ENCODE measurements around the gene PTGES2. TPM values are rescaled to one million over a fixed set of nuclear protein-coding genes. Genes with fewer than 3 reads are reported as not detected.
A peak's percentile ranks its signal among the peaks of the same experiment; 100 is the strongest.
"Not testable (repeated sequence)": the region's sequence is repeated elsewhere in the genome, so short reads cannot be mapped to it uniquely, and the experiment has no call there.

The PTGES2 gene
- total RNA-seq, 2 donors from 2014 or later, result 15.3 to 32.3 TPM

DNA sequence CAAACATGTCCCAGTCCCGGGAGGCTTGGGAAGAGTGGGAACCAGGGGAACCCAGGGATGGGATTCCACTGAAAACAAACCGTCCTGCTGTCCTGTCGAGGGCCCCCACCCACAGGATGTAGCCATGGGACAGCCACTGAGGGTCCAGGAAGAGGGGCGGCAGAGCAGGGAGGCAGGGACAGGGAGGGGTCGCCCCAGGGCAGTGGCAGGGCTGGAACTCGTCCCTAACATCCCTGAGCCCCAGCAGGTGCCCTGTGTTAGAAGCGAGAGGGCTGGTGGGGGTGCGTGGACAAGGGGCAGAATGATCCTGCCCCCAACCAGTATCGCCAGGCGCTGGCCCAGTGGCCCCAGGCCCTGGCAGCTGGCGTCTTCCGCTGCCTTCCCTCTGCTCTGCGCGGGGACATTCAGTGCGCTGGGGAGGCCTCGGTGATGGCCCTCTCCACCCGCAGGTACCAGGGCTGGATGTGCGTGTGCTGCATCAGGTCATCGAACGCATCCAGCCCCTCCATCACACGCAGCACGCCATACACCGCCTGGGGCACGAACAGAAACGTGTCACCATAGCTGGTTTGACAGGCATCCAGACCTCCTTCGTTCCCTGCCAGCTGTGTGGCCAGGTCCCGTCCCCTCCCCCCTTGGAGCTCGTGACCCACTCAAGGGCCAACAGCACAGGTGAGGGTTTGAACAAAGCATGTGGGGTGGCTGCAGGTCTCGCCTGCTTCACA lies 6.6 kb downstream of the PTGES2 start:
- no peaks in the 10 kb centered on the region for H3K27me3 Mint-ChIP-seq
- ATAC-seq (replicated peaks), result no peak
- H3K9me3 Mint-ChIP-seq, result no peaks in the 10 kb centered on the region
- H3K36me3 Mint-ChIP-seq (ENCODE audit: low read depth), result peaks cover 28% of the 10 kb centered on the region
- H3K4me1 Mint-ChIP-seq, result peaks cover 15% of the 10 kb centered on the region
- H3K27ac Mint-ChIP-seq, result no peak overlapping the region
- H3K4me3 Mint-ChIP-seq, result no peak overlapping the region

DNA sequence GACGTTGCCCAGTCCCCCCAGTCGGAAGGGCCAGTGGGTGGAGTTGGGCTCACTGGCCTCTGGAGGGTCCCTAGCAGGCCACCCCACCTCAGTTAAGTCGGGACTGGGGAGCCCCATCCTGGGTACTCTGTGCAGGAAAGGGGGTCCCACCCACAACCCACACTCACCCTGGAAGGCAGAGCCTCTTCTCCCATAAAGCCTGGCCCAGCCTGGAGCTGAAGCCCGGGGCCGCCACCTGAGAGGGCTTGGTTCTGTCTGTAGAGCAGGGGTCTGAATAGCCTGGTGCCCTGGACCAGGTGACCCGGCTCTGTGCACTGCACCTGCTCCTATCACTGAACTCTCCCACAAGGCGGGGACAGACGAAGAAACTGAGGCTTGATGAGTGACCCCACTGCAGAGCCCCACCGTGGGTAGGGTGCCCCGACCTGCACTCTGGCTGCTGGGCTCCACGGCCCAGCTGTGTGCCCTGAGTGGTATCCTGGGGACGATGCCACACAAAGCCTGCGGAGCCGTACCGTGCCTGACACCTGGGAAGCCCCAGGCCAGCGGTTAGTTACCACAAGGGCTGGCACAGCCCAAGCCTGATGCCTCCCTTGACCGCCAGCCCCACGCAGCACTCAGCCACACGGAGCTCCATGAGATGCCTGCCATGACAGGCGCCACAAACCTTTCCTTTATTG lies 7.3 kb downstream of the PTGES2 start:
- Mint-ChIP-seq H3K27ac (no peak overlapping the region), H3K9me3 (no peaks in the 10 kb centered on the region), H3K4me3 (no peak overlapping the region), H3K27me3 (no peaks in the 10 kb centered on the region), H3K4me1 (peaks cover 9% of the 10 kb centered on the region), H3K36me3 (ENCODE audit: low read depth) (peaks cover 28% of the 10 kb centered on the region)
- ATAC-seq (replicated peaks), result no peak

GRCh38 chr9:128118971-128119665 lies 8.4 kb downstream of the PTGES2 start:
- H3K27ac Mint-ChIP-seq, result no peak overlapping the region
- no peak for ATAC-seq (replicated peaks)
- no peaks in the 10 kb centered on the region for H3K9me3 Mint-ChIP-seq
- H3K4me1 Mint-ChIP-seq, result peaks cover 5% of the 10 kb centered on the region
- H3K27me3 Mint-ChIP-seq, result no peaks in the 10 kb centered on the region
- no peak overlapping the region for H3K4me3 Mint-ChIP-seq
- H3K36me3 Mint-ChIP-seq (ENCODE audit: low read depth), result peaks cover 21% of the 10 kb centered on the region

GRCh38 chr9:128118472-128118857 lies 9.1 kb downstream of the PTGES2 start:
- no peak for ATAC-seq (replicated peaks)
- H3K9me3 Mint-ChIP-seq, result no peaks in the 10 kb centered on the region
- H3K36me3 Mint-ChIP-seq (ENCODE audit: low read depth), result peaks cover 17% of the 10 kb centered on the region
- H3K4me3 Mint-ChIP-seq, result no peak overlapping the region
- peaks cover 5% of the 10 kb centered on the region for H3K4me1 Mint-ChIP-seq
- no peaks in the 10 kb centered on the region for H3K27me3 Mint-ChIP-seq
- H3K27ac Mint-ChIP-seq, result no peak overlapping the region

DNA sequence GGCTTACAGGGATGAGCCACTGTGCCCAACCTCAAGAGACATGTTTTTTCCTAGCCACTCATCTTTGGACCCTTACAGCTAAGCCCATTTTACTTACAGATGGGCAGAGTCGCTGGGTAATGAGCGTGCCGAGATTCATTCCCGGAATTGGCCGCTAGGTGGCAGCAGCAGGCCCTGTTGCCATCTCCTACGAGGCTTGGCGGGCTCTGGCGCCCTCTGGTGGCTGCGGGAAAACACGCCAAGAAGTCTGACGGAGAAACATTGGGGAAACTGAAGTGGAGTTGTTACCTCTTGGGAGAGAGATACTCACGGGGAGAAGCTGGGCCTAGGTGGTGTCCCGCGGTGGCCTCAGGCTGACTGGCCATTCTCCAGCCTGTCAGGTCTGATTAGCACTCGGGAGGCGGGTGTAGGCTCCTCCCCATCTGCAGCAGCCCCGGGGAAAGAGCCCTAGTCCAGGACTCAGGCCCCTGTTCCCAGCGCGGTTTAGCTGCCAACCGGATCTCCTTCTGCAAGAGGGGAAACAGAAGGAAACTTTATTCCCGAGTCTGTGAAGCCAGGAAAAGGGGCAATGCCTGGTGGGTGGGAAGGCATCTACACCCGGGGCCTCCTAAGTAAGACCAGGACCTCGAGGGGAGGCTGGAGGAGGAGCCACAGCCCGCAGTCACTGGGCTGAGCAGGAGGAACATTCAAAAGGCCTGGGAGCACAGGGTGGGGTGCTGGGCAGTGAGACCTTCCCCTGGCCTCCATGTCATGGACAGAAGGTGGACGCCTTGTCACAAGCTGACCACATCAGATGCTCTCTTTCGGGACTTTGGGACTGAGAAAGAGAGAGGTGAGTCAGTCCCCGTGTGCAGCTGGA lies 9.7 kb downstream of the PTGES2 start:
- Mint-ChIP-seq H3K9me3 (no peaks in the 10 kb centered on the region), H3K4me1 (peaks cover 5% of the 10 kb centered on the region), H3K27me3 (no peaks in the 10 kb centered on the region), H3K4me3 (no peak overlapping the region), H3K36me3 (ENCODE audit: low read depth) (peaks cover 14% of the 10 kb centered on the region), H3K27ac (peak overlapping the region; percentile 52)
- peak; percentile 85 for ATAC-seq (replicated peaks)

DNA sequence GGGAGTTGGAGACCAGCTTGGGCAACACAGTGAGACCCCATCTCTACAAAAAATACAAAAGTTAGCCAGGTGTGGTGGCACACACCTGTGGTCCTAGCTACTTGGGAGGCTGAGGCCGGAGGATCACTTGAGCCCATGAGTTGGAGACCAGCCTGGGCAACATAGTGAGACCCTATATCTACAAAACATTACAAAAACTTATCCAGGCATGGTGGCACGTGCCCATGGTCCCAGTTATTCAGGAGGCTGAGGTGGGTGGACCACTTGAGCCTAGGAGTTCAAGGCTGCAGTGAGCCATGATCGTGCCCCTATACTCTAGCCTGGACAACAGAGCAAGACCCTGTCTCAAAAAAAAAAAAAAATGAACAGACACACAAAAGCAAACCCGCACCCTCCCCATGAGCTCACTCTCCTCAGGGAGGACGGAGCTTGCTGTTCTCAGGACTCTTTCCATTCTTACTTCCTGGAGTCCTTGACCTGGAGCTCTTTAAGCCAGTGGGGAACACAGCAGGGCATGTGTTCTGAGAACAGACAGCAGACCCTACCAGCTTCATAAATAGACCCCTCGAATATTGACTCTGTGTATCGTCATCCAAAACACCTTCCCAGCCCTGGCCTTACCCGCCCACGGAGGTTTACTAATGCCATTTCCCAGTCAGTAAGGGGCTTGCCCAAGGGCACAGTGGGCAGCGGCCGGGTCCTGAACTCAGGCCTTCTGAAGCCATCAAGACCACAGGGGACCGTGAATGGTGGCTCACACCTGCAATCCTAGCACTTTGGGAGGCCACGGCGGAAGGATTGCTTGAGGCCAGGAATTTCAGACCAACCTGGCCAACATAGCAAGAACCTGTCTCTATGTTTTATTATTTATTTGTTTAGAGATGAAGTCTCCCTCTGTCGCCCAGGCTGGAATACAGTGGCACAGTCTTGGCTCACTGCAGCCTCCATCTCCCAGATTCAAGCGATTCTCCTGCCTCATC lies 11.1 kb downstream of the PTGES2 start:
- Mint-ChIP-seq H3K4me1 (peaks cover 5% of the 10 kb centered on the region), H3K36me3 (ENCODE audit: low read depth) (peaks cover 6% of the 10 kb centered on the region), H3K9me3 (no peaks in the 10 kb centered on the region), H3K27me3 (no peaks in the 10 kb centered on the region), H3K4me3 (no peak overlapping the region), H3K27ac (no peak overlapping the region)
- no peak for ATAC-seq (replicated peaks)

- Mint-ChIP-seq H3K4me1 (peaks cover 5% of the 10 kb centered on the region), H3K4me3 (no peak overlapping the region), H3K27ac (no peak overlapping the region), H3K27me3 (no peaks in the 10 kb centered on the region), H3K36me3 (ENCODE audit: low read depth) (peaks cover 5% of the 10 kb centered on the region), H3K9me3 (no peaks in the 10 kb centered on the region)
- peak; percentile 69 for ATAC-seq (replicated peaks)
Measured at GRCh38 chr9:128115187-128116103, 12.1 kb downstream of the PTGES2 start.

DNA sequence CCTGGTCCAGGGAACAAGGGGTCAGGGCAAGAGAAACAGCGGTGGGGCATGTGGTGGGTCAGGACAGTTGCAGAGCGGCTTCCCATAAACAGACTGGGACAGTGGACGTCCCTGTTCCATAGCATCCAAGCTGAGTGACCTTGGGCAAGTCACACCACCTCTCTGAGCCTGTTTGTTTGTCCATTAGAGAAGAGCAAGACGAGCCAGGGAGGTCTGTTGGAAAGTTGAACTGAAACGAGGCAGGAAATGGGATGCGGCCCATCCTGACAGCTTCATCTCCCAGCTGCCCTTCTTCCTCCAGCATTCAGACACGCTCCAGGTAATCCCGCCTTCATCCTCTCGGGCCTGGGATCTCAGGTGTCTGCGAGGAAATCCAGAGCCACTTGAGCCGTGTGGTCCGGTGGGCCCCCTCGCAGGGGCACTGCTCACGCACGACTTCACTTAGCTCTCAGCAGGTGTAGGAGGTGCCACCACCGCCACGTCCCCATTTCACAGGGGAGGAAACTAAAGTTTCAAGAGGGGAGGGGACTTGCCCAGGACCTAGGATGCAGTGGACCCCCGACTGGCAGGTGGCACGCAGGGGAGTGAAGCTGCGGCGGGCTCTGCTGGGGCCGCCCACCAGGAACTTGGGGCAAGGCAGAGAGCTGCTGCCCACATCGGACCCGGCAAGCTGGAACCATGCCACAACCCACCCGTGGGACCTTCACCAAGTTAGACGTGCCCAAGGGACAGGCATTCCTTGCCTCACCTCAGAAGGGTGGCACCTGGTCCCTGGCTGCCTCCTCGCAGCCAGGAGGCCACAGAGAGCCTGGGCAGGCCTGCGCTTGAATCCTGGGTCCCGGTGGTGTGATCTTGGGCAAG lies 13.0 kb downstream of the PTGES2 start:
- H3K4me3 Mint-ChIP-seq, result no peak overlapping the region
- H3K36me3 Mint-ChIP-seq (ENCODE audit: low read depth), result peaks cover 12% of the 10 kb centered on the region
- H3K4me1 Mint-ChIP-seq, result peaks cover 8% of the 10 kb centered on the region
- ATAC-seq (replicated peaks), result no peak
- H3K9me3 Mint-ChIP-seq, result no peaks in the 10 kb centered on the region
- H3K27ac Mint-ChIP-seq, result no peak overlapping the region
- no peaks in the 10 kb centered on the region for H3K27me3 Mint-ChIP-seq

- no peaks in the 10 kb centered on the region for H3K9me3 Mint-ChIP-seq
- H3K36me3 Mint-ChIP-seq (ENCODE audit: low read depth), result peaks cover 14% of the 10 kb centered on the region
- H3K4me1 Mint-ChIP-seq, result peaks cover 10% of the 10 kb centered on the region
- no peak overlapping the region for H3K27ac Mint-ChIP-seq
- ATAC-seq (replicated peaks), result no peak
- no peak overlapping the region for H3K4me3 Mint-ChIP-seq
- H3K27me3 Mint-ChIP-seq, result no peaks in the 10 kb centered on the region
Measured at GRCh38 chr9:128113526-128114325, 13.8 kb downstream of the PTGES2 start.

DNA sequence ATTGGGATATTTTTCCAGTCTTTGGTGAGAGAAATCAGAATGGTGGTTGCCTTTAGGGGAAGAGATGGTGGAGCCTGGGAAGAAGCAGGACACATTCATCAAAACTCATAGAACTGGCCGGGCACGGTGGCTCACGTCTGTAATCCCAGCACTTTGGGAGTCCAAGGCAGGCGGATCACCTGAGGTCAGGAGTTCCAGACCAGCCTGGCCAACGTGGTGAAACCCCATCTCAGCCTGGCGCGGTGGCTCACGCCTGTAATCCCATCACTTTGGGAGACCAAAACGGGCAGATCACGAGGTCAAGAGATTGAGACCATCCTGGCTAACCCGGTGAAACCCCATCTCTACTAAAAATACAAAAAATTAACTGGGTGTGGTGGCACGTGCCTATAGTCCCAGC lies 15.8 kb downstream of the PTGES2 start:
- not testable (repeated sequence) for H3K9me3 Mint-ChIP-seq; H3K4me3 Mint-ChIP-seq; H3K27me3 Mint-ChIP-seq; H3K27ac Mint-ChIP-seq; H3K4me1 Mint-ChIP-seq; ATAC-seq (replicated peaks)
- peaks cover 27% of the 10 kb centered on the region for H3K36me3 Mint-ChIP-seq (ENCODE audit: low read depth)

GRCh38 chr9:128109050-128109709 lies 18.3 kb downstream of the PTGES2 start:
- no peak for ATAC-seq (replicated peaks)
- peak overlapping the region; percentile 44 for H3K27ac Mint-ChIP-seq
- H3K4me1 Mint-ChIP-seq, result peaks cover 5% of the 10 kb centered on the region
- H3K36me3 Mint-ChIP-seq (ENCODE audit: low read depth), result peaks cover 49% of the 10 kb centered on the region
- no peaks in the 10 kb centered on the region for H3K27me3 Mint-ChIP-seq
- H3K9me3 Mint-ChIP-seq, result no peaks in the 10 kb centered on the region
- H3K4me3 Mint-ChIP-seq, result no peak overlapping the region
